ENCODE data around the gene LRFN3. TPM values are rescaled to one million over a fixed set of nuclear protein-coding genes. Genes with fewer than 3 reads are reported as not detected.
A peak's percentile ranks its signal among the peaks of the same experiment; 100 is the strongest.

The LRFN3 gene
- total RNA-seq, 2 experiments from 2014 or later: 10.7 to 12.4 TPM

GRCh38 chr19:35993923-35994598, 57.9 kb downstream of the LRFN3 start:
- POLR2A ChIA-PET: interaction anchor here (1.1 to 3.2 kb wide), 3 partner anchors 20 to 60 kb away, joined by 5 to 15 read pairs (median 6); partner anchors contain the start of genes ALKBH6, THAP8 and WDR62
- DNase-seq (peak; percentile 48), ATAC-seq (ENCODE audit: low read depth) (no peak)
- Mint-ChIP-seq H3K36me3 (peaks cover 10% of the 10 kb centered on the region), H3K4me3 (peak overlapping the region; percentile 72), H3K27me3 (peaks cover 2% of the 10 kb centered on the region), H3K27ac (peak overlapping the region; percentile 12), H3K9me3 (no peaks in the 10 kb centered on the region), H3K4me1 (peaks cover 20% of the 10 kb centered on the region)

Other genes starting within 250 kb of the LRFN3 start
- gene ZBTB32, start 231.8 kb upstream of the LRFN3 start, total RNA-seq: 10 to 100 TPM; 24.5 to 33.6 TPM
- gene KMT2B, start 218.4 kb upstream of the LRFN3 start, total RNA-seq: 10 to 100 TPM; 74.6 to 75.9 TPM
- gene IGFLR1, start 193.9 kb upstream of the LRFN3 start, total RNA-seq: 10 to 100 TPM; 63.0 to 63.4 TPM
- 10 to 100 TPM; 31.9 to 33.1 TPM for gene U2AF1L4, start 191.0 kb upstream of the LRFN3 start, total RNA-seq
- 10 to 100 TPM; 35.7 to 36.3 TPM for gene PSENEN, start 190.7 kb upstream of the LRFN3 start, total RNA-seq
- gene LIN37, start 187.8 kb upstream of the LRFN3 start, total RNA-seq: 10 to 100 TPM; 18.3 to 22.4 TPM
- under 1 TPM in 1 of 2 experiments, not detected in 1; 0.36 TPM for gene HSPB6, start 179.3 kb upstream of the LRFN3 start, total RNA-seq
- gene PROSER3, start 178.2 kb upstream of the LRFN3 start, total RNA-seq: 10 to 100 TPM; 53.0 to 59.9 TPM
- 10 to 100 TPM; 64.4 to 76.5 TPM for gene ARHGAP33, start 160.8 kb upstream of the LRFN3 start, total RNA-seq
- gene PRODH2, start 123.5 kb upstream of the LRFN3 start, total RNA-seq: not detected
- under 1 TPM in 1 of 2 experiments, not detected in 1; 0.40 TPM for gene NPHS1, start 83.9 kb upstream of the LRFN3 start, total RNA-seq
- 1 to 10 TPM; 2.9 to 3.0 TPM for gene KIRREL2, start 79.5 kb upstream of the LRFN3 start, total RNA-seq
- gene APLP1, start 67.8 kb upstream of the LRFN3 start, total RNA-seq: 1 to 10 TPM; 1.2 to 1.4 TPM
- gene NFKBID, start 35.8 kb upstream of the LRFN3 start, total RNA-seq: 10 to 100 TPM; 40.7 to 48.7 TPM
- gene HCST, start 33.8 kb upstream of the LRFN3 start, total RNA-seq: 100 to 1,000 TPM; 186 to 190 TPM
- gene TYROBP, start 28.1 kb upstream of the LRFN3 start, total RNA-seq: 10 to 100 TPM; 10.6 to 11.2 TPM
- gene SDHAF1, start 58.8 kb downstream of the LRFN3 start, total RNA-seq: 10 to 100 TPM; 22.2 to 22.8 TPM
- gene SYNE4, start 72.4 kb downstream of the LRFN3 start, total RNA-seq: 1 to 10 TPM; 3.3 to 3.8 TPM
- 10 to 100 TPM; 56.4 to 61.1 TPM for gene ALKBH6, start 77.8 kb downstream of the LRFN3 start, total RNA-seq
- 1 to 10 TPM; 1.4 to 2.2 TPM for gene CLIP3, start 96.5 kb downstream of the LRFN3 start, total RNA-seq
- 1 to 10 TPM; 6.4 to 6.7 TPM for gene THAP8, start 117.9 kb downstream of the LRFN3 start, total RNA-seq
- gene WDR62, start 118.5 kb downstream of the LRFN3 start, total RNA-seq: 10 to 100 TPM; 24.9 to 27.8 TPM
- gene OVOL3, start 174.8 kb downstream of the LRFN3 start, total RNA-seq: not detected
- 10 to 100 TPM; 46.1 to 49.8 TPM for gene POLR2I, start 178.5 kb downstream of the LRFN3 start, total RNA-seq
- gene TBCB, start 179.1 kb downstream of the LRFN3 start, total RNA-seq: 100 to 1,000 TPM; 150 to 152 TPM
- 100 to 1,000 TPM; 400 to 405 TPM for gene CAPNS1, start 203.7 kb downstream of the LRFN3 start, total RNA-seq
- not detected for gene COX7A1, start 216.1 kb downstream of the LRFN3 start, total RNA-seq

Data from activated naive CD8-positive, alpha-beta T cell treated with anti-CD3 and anti-CD28 coated beads, Interleukin-2, amount 10 ng/mL, durations not matched to agents 7 days and 5 days (primary cell).